H1 (cell line): Measurements from ENCODE around the gene THAP5. TPM values are rescaled to one million over a fixed set of nuclear protein-coding genes. Genes with fewer than 3 reads are reported as not detected.

Experiments
- BACH1 ChIP-seq: IDR thresholded peaks from 2 replicates; pipeline ENCODE4 v1.6.1; 2012; ENCODE audit warnings: low read length, improper control_type of control experiment
- BRCA1 ChIP-seq: IDR thresholded peaks from 2 replicates; pipeline ENCODE4 v1.6.1; 2012; ENCODE audit warnings: low read depth, low read length, improper control_type of control experiment
- CBX8 ChIP-seq: fragments of 300-800, 300-1000 bp; sonication (generic); IDR thresholded peaks from 2 replicates; pipeline ENCODE4 v1.7.1; 2016; ENCODE audit warnings: low read depth, low read length, borderline replicate concordance
- FOSL1 ChIP-seq: IDR thresholded peaks from 2 replicates; pipeline ENCODE4 v1.6.1; 2011; ENCODE audit warnings: mild to moderate bottlenecking, low read depth, low read length, moderate library complexity; ENCODE audit not compliant: insufficient read depth
- KDM1A ChIP-seq: fragments of 200-600, 300-600 bp; sonication (generic); IDR thresholded peaks from 2 replicates; pipeline ENCODE4 v1.7.1; 2016; ENCODE audit warnings: mild to moderate bottlenecking, low read length, borderline replicate concordance
- NANOG ChIP-seq: IDR thresholded peaks from 2 replicates; pipeline ENCODE4 v1.6.1; 2011; ENCODE audit warnings: low read length, low read depth, mild to moderate bottlenecking, inconsistent platforms; ENCODE audit not compliant: insufficient read depth, poor library complexity, severe bottlenecking
- RNF2 ChIP-seq: fragments of 200-900, 300-1000 bp; sonication (generic); IDR thresholded peaks from 2 replicates; pipeline ENCODE4 v1.7.1; 2016; ENCODE audit warnings: borderline replicate concordance, low read depth, mild to moderate bottlenecking, antibody characterized with exemption, low read length; ENCODE audit not compliant: poor library complexity, severe bottlenecking; ENCODE audit errors: missing control alignments
- SP4 ChIP-seq: IDR thresholded peaks from 2 replicates; pipeline ENCODE4 v1.6.1; 2012; ENCODE audit warnings: low read length, inconsistent platforms
- polyA plus RNA-seq, 7 experiments: library from polyadenylated mRNA; depleted of rRNA in 3 of 7; stranded (reverse) in 5 of 7; unstranded in 2 of 7; fragments of >200 nt in 5 of 7; fragments of 200-250 nt in 2 of 7; gene quantifications; 1 replicate in 5 of 7; 2 replicates in 1 of 7; 4 replicates in 1 of 7; pipeline versions ENCODE4 v1.2.1 to v1.2.3, GENCODE V29; 2011 to 2013; ENCODE audit warnings: missing spikeins in 2 of 7, mixed read lengths in 2 of 7
- total RNA-seq: library from RNA; stranded (reverse); fragmentation: NEBNext Ultra II Directional; extraction: Animal tissue kit (Norgen Biotek cat#: 25700); gene quantifications from 2 replicates; pipeline ENCODE4 v1.2.1, GENCODE V29; 2021
- TF ChIP-seq, protein P1 (sequence below): IDR thresholded peaks from 2 replicates; pipeline ENCODE4 v1.6.1; 2011; ENCODE audit warnings: low read length, improper control_type of control experiment

THAP5 gene
- total and polyA plus RNA-seq, 2 of the 8 experiments (the other 6 are each of a cell fraction or from before 2014, with no cell fraction given), result 3.9 to 24.2 TPM

- TF ChIP-seq KDM1A, result no peak
- no peak for TF ChIP-seq BRCA1
- TF ChIP-seq SP4, result no peak
- TF ChIP-seq CBX8, result no peak
- no peak for TF ChIP-seq BACH1
- TF ChIP-seq FOSL1, result no peak
- TF ChIP-seq NANOG, result no peak
- no peak for TF ChIP-seq RNF2
- TF ChIP-seq, protein P1, sequence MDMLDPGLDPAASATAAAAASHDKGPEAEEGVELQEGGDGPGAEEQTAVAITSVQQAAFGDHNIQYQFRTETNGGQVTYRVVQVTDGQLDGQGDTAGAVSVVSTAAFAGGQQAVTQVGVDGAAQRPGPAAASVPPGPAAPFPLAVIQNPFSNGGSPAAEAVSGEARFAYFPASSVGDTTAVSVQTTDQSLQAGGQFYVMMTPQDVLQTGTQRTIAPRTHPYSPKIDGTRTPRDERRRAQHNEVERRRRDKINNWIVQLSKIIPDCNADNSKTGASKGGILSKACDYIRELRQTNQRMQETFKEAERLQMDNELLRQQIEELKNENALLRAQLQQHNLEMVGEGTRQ, result no peak
Measured at GRCh38 chr7:108535257-108535656, 34.2 kb downstream of the THAP5 start (continued).
